Measurements from ENCODE around the gene SLC35F1. TPM values are rescaled to one million over a fixed set of nuclear protein-coding genes. Genes with fewer than 3 reads are reported as not detected.

SLC35F1 gene
- total and polyA plus RNA-seq, 2 donors (not counting 1 experiment from before 2014, with no cell fraction given): 0.09 to 0.17 TPM

- DNase-seq (ENCODE audit: low read depth in 2 of 2): no peak
- Histone ChIP-seq H3K27ac (ENCODE audit: insufficient read depth, low read length) (no peak overlapping the region), H2AFZ (ENCODE audit: low read length) (no peak overlapping the region), H3K4me1 (ENCODE audit: control insufficient read depth, extremely low read depth, insufficient read depth, low read length) (no peaks in the 10 kb centered on the region), H3K79me2 (ENCODE audit: control insufficient read depth, insufficient read depth, low read length) (no peaks in the 10 kb centered on the region), H3K4me3 (replicated peaks in 1 of 4; ENCODE audit: control extremely low read depth in 1 of 4, insufficient read depth in 1 of 4, low read depth in 3 of 4, low read length in 4 of 4) (no peak overlapping the region), H3K9ac (ENCODE audit: insufficient read depth, low read length) (no peak overlapping the region), H3K36me3 (ENCODE audit: control insufficient read depth, insufficient read depth, low read length) (no peaks in the 10 kb centered on the region), H3K27me3 (ENCODE audit: control insufficient read depth, insufficient read depth, low read length) (no peaks in the 10 kb centered on the region), H3K4me2 (ENCODE audit: extremely low read depth, insufficient read depth, low read length) (no peak overlapping the region), H4K20me1 (ENCODE audit: control insufficient read depth, extremely low read depth, insufficient read depth, low read length) (no peaks in the 10 kb centered on the region), H3K9me3 (ENCODE audit: control insufficient read depth, insufficient read depth, low read depth, low read length) (no peaks in the 10 kb centered on the region)
- TF ChIP-seq CTCF (conservative IDR thresholded peaks at IDR 0.05 in 1 of 2, IDR thresholded peaks at IDR 0.05 in 1 of 2; ENCODE audit: low read depth in 1 of 2, low read length in 2 of 2) (no peak), EZH2 (IDR thresholded peaks at IDR 0.05; ENCODE audit: low read length, missing control alignments) (no peak)
Measured at GRCh38 chr6:118203545-118203944, 296.5 kb downstream of the SLC35F1 start.

- Histone ChIP-seq H2AFZ (ENCODE audit: low read length) (no peak overlapping the region), H3K4me1 (ENCODE audit: control insufficient read depth, extremely low read depth, insufficient read depth, low read length) (no peaks in the 10 kb centered on the region), H3K27ac (ENCODE audit: insufficient read depth, low read length) (no peak overlapping the region), H3K9me3 (ENCODE audit: control insufficient read depth, insufficient read depth, low read depth, low read length) (no peaks in the 10 kb centered on the region), H3K4me3 (replicated peaks in 1 of 4; ENCODE audit: control extremely low read depth in 1 of 4, insufficient read depth in 1 of 4, low read depth in 3 of 4, low read length in 4 of 4) (no peak overlapping the region), H3K27me3 (ENCODE audit: control insufficient read depth, insufficient read depth, low read length) (no peaks in the 10 kb centered on the region), H4K20me1 (ENCODE audit: control insufficient read depth, extremely low read depth, insufficient read depth, low read length) (no peaks in the 10 kb centered on the region), H3K36me3 (ENCODE audit: control insufficient read depth, insufficient read depth, low read length) (no peaks in the 10 kb centered on the region), H3K9ac (ENCODE audit: insufficient read depth, low read length) (no peak overlapping the region), H3K4me2 (ENCODE audit: extremely low read depth, insufficient read depth, low read length) (no peak overlapping the region), H3K79me2 (ENCODE audit: control insufficient read depth, insufficient read depth, low read length) (no peaks in the 10 kb centered on the region)
- no peak for DNase-seq (ENCODE audit: low read depth in 2 of 2)
- TF ChIP-seq CTCF (conservative IDR thresholded peaks at IDR 0.05 in 1 of 2, IDR thresholded peaks at IDR 0.05 in 1 of 2; ENCODE audit: low read depth in 1 of 2, low read length in 2 of 2) (no peak), EZH2 (IDR thresholded peaks at IDR 0.05; ENCODE audit: low read length, missing control alignments) (no peak)
Measured at GRCh38 chr6:118206221-118206620, 299.2 kb downstream of the SLC35F1 start.

- no peaks in the 10 kb centered on the region for H3K9me3 ChIP-seq (ENCODE audit: control insufficient read depth, insufficient read depth, low read depth, low read length)
- no peak overlapping the region for H3K27ac ChIP-seq (ENCODE audit: insufficient read depth, low read length)
- no peak overlapping the region for H3K4me2 ChIP-seq (ENCODE audit: extremely low read depth, insufficient read depth, low read length)
- H2AFZ ChIP-seq (ENCODE audit: low read length): no peak overlapping the region
- H3K9ac ChIP-seq (ENCODE audit: insufficient read depth, low read length): no peak overlapping the region
- H3K36me3 ChIP-seq (ENCODE audit: control insufficient read depth, insufficient read depth, low read length): no peaks in the 10 kb centered on the region
- no peaks in the 10 kb centered on the region for H3K27me3 ChIP-seq (ENCODE audit: control insufficient read depth, insufficient read depth, low read length)
- H4K20me1 ChIP-seq (ENCODE audit: control insufficient read depth, extremely low read depth, insufficient read depth, low read length): no peaks in the 10 kb centered on the region
- DNase-seq (ENCODE audit: low read depth in 2 of 2): no peak
- H3K79me2 ChIP-seq (ENCODE audit: control insufficient read depth, insufficient read depth, low read length): no peaks in the 10 kb centered on the region
- TF ChIP-seq EZH2 (IDR thresholded peaks at IDR 0.05; ENCODE audit: low read length, missing control alignments) (no peak), CTCF (conservative IDR thresholded peaks at IDR 0.05 in 1 of 2, IDR thresholded peaks at IDR 0.05 in 1 of 2; ENCODE audit: low read depth in 1 of 2, low read length in 2 of 2) (no peak)
- H3K4me3 ChIP-seq (replicated peaks in 1 of 4; ENCODE audit: control extremely low read depth in 1 of 4, insufficient read depth in 1 of 4, low read depth in 3 of 4, low read length in 4 of 4): no peak overlapping the region
- no peaks in the 10 kb centered on the region for H3K4me1 ChIP-seq (ENCODE audit: control insufficient read depth, extremely low read depth, insufficient read depth, low read length)
Measured at GRCh38 chr6:118207947-118208346, 300.9 kb downstream of the SLC35F1 start.
